Measurements from ENCODE around the gene KCNH1. TPM values are rescaled to one million over a fixed set of nuclear protein-coding genes. Genes with fewer than 3 reads are reported as not detected.

Gene KCNH1
- total RNA-seq, 2 experiments from 2014 or later: not detected

- ChIA-PET POLR2A (no interaction called here), CTCF (no interaction called here)
- Mint-ChIP-seq H3K9me3 (no peaks in the 10 kb centered on the region), H3K4me1 (ENCODE audit: low read depth) (no peaks in the 10 kb centered on the region), H3K36me3 (ENCODE audit: low read depth) (no peaks in the 10 kb centered on the region), H3K4me3 (no peak overlapping the region), H3K27me3 (no peaks in the 10 kb centered on the region), H3K27ac (no peak overlapping the region)
- no peak for ATAC-seq
- intact Hi-C loops (cut with micrococcal nuclease): no loop called here
- DNase-seq: no peak
- TF ChIP-seq CTCF (IDR thresholded peaks at IDR 0.05): no peak
These were observed 319.4 kb downstream of the KCNH1 start for GRCh38 chr1:210814382-210815123.

- ChIA-PET CTCF (no interaction called here), POLR2A (no interaction called here)
- no peaks in the 10 kb centered on the region for H3K36me3 Mint-ChIP-seq (ENCODE audit: low read depth)
- no peaks in the 10 kb centered on the region for H3K4me1 Mint-ChIP-seq (ENCODE audit: low read depth)
- no peak overlapping the region for H3K27ac Mint-ChIP-seq
- ATAC-seq: no peak
- no peak for TF ChIP-seq CTCF (IDR thresholded peaks at IDR 0.05)
- no peaks in the 10 kb centered on the region for H3K9me3 Mint-ChIP-seq
- intact Hi-C loops (cut with micrococcal nuclease): no loop called here
- DNase-seq: no peak
- no peak overlapping the region for H3K4me3 Mint-ChIP-seq
- H3K27me3 Mint-ChIP-seq: peaks cover 4% of the 10 kb centered on the region
These were observed 332.4 kb downstream of the KCNH1 start for GRCh38 chr1:210801501-210801900.

GRCh38 chr1:210800756-210801155 lies 333.2 kb downstream of the KCNH1 start:
- no peaks in the 10 kb centered on the region for H3K4me1 Mint-ChIP-seq (ENCODE audit: low read depth)
- peaks cover 7% of the 10 kb centered on the region for H3K27me3 Mint-ChIP-seq
- POLR2A ChIA-PET: no interaction called here

GRCh38 chr1:210800301-210800700 lies 333.6 kb downstream of the KCNH1 start:
- H3K36me3 Mint-ChIP-seq (ENCODE audit: low read depth): no peaks in the 10 kb centered on the region
- TF ChIP-seq CTCF (IDR thresholded peaks at IDR 0.05): no peak
- H3K9me3 Mint-ChIP-seq: no peaks in the 10 kb centered on the region
- intact Hi-C loops (cut with micrococcal nuclease): no loop called here
- CTCF ChIA-PET: no interaction called here
- DNase-seq (no peak), ATAC-seq (no peak)
- POLR2A ChIA-PET: no interaction called here
- no peaks in the 10 kb centered on the region for H3K4me1 Mint-ChIP-seq (ENCODE audit: low read depth)
- H3K27me3 Mint-ChIP-seq: peaks cover 7% of the 10 kb centered on the region
- no peak overlapping the region for H3K27ac Mint-ChIP-seq
- no peak overlapping the region for H3K4me3 Mint-ChIP-seq

More at GRCh38 chr1:210800756-210801155, 333.2 kb downstream of the KCNH1 start:
- intact Hi-C loops (cut with micrococcal nuclease): no loop called here
- Mint-ChIP-seq H3K36me3 (ENCODE audit: low read depth) (no peaks in the 10 kb centered on the region), H3K27ac (no peak overlapping the region), H3K4me3 (no peak overlapping the region), H3K9me3 (no peaks in the 10 kb centered on the region)
- no peak for DNase-seq
- CTCF ChIA-PET: no interaction called here
- no peak for TF ChIP-seq CTCF (IDR thresholded peaks at IDR 0.05)
- no peak for ATAC-seq

- DNase-seq (no peak), ATAC-seq (no peak)
- intact Hi-C loops (cut with micrococcal nuclease): no loop called here
- Mint-ChIP-seq H3K27me3 (peaks cover 4% of the 10 kb centered on the region), H3K4me3 (no peak overlapping the region), H3K4me1 (ENCODE audit: low read depth) (no peaks in the 10 kb centered on the region), H3K36me3 (ENCODE audit: low read depth) (no peaks in the 10 kb centered on the region), H3K27ac (no peak overlapping the region), H3K9me3 (no peaks in the 10 kb centered on the region)
- ChIA-PET POLR2A (interaction anchor here (0.9 kb wide), 1 partner anchor 12 kb away, joined by 3 read pairs; no protein-coding TSS in a partner anchor), CTCF (no interaction called here)
- no peak for TF ChIP-seq CTCF (IDR thresholded peaks at IDR 0.05)
These were observed 336.5 kb downstream of the KCNH1 start for GRCh38 chr1:210797422-210797821.

All from activated CD8-positive, alpha-beta T cell treated with anti-CD3 and anti-CD28 coated beads for 36 hours (primary cell).